ENCODE measurements around the gene AGAP1.

DNA sequence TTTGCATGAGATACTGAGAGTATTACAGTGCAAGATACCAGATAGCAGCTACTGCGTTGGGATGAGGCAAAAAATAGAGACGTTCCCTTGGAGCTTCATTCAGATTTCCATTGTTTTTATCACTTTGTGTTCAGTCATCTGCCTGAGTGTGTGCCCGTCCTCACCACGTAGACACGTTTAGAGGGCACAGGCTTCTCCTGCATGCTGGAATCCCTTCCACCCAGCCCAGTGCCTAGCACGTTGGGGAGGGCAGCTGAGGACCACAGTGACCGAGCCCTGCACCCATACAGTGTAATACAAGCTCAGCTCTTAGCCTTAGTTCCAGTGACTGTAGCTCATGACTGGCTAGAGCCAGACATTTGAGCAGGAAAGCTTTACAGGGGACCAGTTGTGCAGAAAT is 539.6 kb downstream of the AGAP1 start:
- TF ChIP-seq, protein P1, sequence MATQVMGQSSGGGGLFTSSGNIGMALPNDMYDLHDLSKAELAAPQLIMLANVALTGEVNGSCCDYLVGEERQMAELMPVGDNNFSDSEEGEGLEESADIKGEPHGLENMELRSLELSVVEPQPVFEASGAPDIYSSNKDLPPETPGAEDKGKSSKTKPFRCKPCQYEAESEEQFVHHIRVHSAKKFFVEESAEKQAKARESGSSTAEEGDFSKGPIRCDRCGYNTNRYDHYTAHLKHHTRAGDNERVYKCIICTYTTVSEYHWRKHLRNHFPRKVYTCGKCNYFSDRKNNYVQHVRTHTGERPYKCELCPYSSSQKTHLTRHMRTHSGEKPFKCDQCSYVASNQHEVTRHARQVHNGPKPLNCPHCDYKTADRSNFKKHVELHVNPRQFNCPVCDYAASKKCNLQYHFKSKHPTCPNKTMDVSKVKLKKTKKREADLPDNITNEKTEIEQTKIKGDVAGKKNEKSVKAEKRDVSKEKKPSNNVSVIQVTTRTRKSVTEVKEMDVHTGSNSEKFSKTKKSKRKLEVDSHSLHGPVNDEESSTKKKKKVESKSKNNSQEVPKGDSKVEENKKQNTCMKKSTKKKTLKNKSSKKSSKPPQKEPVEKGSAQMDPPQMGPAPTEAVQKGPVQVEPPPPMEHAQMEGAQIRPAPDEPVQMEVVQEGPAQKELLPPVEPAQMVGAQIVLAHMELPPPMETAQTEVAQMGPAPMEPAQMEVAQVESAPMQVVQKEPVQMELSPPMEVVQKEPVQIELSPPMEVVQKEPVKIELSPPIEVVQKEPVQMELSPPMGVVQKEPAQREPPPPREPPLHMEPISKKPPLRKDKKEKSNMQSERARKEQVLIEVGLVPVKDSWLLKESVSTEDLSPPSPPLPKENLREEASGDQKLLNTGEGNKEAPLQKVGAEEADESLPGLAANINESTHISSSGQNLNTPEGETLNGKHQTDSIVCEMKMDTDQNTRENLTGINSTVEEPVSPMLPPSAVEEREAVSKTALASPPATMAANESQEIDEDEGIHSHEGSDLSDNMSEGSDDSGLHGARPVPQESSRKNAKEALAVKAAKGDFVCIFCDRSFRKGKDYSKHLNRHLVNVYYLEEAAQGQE (IDR thresholded peaks at IDR 0.05) = no peak
- TF ChIP-seq SMC3 (IDR thresholded peaks at IDR 0.05) (no peak), MAZ (IDR thresholded peaks at IDR 0.05; ENCODE audit: borderline replicate concordance, low read depth, low read length) (no peak), KDM5A (IDR thresholded peaks at IDR 0.05) (no peak), MYC (IDR thresholded peaks at IDR 0.05; ENCODE audit: borderline replicate concordance, low read length) (no peak), EP300 (IDR thresholded peaks at IDR 0.05) (no peak), MAFK (IDR thresholded peaks at IDR 0.05; ENCODE audit: partially characterized antibody) (no peak)
- TF ChIP-seq, protein P2, sequence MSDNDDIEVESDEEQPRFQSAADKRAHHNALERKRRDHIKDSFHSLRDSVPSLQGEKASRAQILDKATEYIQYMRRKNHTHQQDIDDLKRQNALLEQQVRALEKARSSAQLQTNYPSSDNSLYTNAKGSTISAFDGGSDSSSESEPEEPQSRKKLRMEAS (IDR thresholded peaks at IDR 0.05) = no peak
- TF ChIP-seq, protein P3, sequence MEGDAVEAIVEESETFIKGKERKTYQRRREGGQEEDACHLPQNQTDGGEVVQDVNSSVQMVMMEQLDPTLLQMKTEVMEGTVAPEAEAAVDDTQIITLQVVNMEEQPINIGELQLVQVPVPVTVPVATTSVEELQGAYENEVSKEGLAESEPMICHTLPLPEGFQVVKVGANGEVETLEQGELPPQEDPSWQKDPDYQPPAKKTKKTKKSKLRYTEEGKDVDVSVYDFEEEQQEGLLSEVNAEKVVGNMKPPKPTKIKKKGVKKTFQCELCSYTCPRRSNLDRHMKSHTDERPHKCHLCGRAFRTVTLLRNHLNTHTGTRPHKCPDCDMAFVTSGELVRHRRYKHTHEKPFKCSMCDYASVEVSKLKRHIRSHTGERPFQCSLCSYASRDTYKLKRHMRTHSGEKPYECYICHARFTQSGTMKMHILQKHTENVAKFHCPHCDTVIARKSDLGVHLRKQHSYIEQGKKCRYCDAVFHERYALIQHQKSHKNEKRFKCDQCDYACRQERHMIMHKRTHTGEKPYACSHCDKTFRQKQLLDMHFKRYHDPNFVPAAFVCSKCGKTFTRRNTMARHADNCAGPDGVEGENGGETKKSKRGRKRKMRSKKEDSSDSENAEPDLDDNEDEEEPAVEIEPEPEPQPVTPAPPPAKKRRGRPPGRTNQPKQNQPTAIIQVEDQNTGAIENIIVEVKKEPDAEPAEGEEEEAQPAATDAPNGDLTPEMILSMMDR (IDR thresholded peaks at IDR 0.05) = no peak
- TF ChIP-seq, protein P4, sequence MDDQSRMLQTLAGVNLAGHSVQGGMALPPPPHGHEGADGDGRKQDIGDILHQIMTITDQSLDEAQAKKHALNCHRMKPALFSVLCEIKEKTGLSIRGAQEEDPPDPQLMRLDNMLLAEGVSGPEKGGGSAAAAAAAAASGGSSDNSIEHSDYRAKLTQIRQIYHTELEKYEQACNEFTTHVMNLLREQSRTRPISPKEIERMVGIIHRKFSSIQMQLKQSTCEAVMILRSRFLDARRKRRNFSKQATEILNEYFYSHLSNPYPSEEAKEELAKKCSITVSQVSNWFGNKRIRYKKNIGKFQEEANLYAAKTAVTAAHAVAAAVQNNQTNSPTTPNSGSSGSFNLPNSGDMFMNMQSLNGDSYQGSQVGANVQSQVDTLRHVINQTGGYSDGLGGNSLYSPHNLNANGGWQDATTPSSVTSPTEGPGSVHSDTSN (IDR thresholded peaks at IDR 0.05) = no peak

Measured in A549 (cell line).